ENCODE results near the gene LPAR3.
"Not testable (repeated sequence)": the region's sequence is repeated elsewhere in the genome, so short reads cannot be mapped to it uniquely, and the experiment has no call there.

Gene LPAR3

DNA sequence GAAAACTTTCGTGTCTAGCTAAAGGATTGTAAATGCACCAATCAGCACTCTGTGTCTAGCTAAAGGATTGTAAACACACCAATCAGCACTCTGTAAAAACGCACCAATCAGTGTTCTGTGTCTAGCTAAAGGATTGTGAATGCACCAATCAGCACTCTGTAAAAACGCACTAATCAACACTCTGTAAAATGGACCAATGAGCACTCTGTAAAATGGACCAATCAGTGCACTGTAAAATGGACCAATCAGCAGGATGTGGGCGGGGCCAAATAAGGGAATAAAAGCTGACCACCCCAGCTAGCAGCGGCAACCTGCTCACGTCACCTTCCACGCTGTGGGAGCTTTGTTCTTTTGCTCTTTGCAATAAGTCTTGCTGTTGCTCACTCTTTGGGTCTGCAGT lies 9.7 kb upstream of the LPAR3 start:
- not testable (repeated sequence) for DNase-seq (ENCODE audit: low spot score)

DNA sequence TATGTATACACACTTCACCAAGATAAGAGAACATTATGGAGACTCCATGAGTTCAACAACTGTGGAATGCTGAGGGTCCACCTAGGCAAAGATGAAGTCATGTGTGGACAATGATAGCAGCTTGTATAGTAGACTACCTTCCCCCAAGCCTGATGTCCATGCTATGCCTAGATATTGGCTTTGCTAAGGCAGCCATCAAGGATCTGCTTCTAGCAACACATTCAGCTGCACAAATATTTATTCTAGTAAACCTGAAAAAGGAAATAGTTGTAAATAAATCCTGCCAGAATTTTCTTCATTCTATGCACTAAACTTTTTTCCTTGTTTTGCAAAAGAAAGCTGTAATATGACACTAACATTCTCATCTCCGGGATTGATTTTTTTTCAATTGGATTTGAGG lies 7.0 kb upstream of the LPAR3 start:
- DNase-seq (ENCODE audit: low spot score) = no peak

DNA sequence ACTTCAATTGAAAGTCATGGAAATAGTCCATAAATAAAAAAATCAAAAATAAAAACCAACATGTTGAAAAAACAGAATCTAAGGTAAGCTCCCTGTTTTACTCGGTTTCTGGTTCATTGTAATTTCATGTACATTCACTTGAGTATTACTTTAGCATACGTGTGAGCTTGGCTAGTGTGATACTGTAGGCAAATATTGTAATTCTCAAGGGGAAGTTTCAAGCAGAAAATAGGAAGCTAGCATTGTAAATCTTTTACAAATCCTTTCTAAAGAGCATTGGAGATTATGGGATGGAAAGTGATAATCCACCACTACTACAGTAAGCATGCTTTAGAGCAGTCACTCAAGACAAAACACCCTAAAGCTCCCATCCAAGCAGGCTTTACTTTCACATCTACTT lies 3.3 kb upstream of the LPAR3 start:
- no peak for DNase-seq (ENCODE audit: low spot score)

DNA sequence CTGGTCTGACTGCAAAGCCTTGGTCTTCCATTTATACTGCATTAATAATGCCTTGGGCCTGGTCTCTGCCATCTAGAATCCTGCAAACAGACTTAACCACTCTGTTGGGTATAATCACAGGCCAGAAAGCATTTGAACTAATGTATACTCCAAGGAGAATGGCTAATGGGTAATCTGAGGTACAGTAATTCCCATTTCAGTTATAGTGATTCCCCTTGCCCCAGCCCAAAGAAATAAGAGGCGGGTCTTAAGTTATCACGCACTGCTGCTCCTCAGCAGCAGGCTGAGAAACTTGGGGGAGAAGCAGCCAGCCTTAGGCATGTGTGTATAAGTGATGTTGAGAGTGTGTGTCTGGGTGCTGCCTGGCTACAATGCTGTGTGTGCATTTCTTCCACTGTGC lies 2.4 kb downstream of the LPAR3 start:
- no peak for DNase-seq (ENCODE audit: low spot score)

DNA sequence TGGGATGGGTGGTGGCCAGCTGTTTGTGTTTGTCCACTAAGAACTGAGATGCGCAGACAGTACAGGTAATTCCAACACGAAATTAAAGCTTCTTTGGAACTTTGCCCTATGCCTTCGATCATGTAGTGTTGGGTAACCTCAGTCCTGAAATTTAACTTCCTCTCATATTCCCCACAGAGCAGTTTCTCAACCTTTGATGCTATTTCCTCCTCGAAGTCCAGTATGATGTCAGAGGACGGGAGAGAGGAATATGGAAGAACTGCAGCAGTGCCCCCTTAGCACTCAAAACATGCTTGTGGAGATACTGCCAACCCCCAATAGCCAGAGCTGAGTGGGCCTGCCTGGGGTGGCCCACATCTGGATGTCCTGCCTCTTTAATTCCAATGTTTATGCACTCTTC lies 3.6 kb downstream of the LPAR3 start:
- no peak for DNase-seq (ENCODE audit: low spot score)

DNA sequence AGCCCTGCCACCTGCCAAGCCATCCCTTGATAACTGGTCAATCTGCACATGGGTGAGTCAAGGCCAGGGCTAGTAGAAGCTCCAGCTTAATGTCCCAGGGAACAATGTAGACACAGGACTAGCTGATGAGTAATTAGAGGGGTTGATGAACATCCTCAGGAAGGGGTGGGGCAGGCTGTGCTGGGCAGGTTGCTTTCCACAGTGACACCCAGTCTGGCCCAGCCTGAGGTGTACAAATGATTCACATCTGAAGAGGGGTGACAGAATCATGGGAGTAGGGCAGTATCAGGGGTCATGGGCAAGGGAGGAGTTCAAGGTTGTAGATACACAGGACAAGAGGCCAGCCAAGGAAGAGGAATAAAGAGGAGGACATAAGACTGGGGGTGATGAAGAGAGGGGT lies 4.3 kb downstream of the LPAR3 start:
- DNase-seq (ENCODE audit: low spot score) = no peak

DNA sequence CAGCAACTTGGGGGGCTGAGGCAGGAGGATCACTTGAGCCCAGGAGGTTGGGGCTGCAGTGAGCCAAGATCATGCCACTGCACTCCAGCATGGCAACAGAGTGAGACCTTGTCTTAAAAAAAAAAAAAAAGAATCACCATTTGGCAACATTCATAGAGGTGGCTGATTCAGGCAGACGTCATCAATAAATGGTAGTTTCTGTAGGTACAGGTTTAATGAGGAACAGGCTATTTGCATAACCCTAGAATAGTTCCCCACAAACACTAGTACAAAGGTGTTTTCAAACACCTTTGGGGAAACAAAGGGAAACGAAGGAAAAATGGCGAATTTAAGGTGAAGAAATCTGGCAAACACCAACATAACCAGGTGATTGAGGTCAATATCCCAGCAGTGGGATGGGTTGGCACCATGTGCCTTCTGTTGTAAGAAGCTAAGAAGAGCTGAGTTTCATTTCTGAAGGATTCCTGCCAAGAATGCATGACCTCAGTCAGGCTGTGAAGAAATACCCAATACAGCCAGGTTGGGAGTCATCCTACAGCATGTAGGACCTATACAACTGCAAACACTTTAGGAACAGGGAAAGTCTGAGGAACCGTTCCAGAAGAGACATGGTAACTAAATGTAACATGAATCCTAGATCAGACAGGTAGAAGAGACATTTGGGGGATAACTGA lies 5.6 kb downstream of the LPAR3 start:
- no peak for DNase-seq (ENCODE audit: low spot score)

DNA sequence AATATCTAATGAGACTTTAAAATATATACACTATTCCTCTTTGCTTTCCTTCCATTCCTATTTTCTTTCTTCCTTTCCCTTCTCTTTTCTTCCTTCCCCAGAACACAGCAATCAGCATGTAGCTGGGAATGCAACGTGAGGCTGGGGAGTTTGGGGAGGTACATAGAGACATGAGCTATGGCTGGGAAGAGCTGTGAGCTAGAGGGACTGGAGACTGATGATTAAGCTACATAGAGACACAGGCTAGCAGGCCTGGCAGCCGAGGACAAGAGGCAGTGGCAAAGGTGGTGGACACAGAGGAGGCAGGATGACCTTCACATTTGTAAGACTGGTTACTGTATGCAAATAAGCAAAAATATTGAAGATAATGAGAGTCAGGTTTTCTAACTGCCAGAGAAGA lies 7.5 kb downstream of the LPAR3 start:
- no peak for DNase-seq (ENCODE audit: low spot score)

DNA sequence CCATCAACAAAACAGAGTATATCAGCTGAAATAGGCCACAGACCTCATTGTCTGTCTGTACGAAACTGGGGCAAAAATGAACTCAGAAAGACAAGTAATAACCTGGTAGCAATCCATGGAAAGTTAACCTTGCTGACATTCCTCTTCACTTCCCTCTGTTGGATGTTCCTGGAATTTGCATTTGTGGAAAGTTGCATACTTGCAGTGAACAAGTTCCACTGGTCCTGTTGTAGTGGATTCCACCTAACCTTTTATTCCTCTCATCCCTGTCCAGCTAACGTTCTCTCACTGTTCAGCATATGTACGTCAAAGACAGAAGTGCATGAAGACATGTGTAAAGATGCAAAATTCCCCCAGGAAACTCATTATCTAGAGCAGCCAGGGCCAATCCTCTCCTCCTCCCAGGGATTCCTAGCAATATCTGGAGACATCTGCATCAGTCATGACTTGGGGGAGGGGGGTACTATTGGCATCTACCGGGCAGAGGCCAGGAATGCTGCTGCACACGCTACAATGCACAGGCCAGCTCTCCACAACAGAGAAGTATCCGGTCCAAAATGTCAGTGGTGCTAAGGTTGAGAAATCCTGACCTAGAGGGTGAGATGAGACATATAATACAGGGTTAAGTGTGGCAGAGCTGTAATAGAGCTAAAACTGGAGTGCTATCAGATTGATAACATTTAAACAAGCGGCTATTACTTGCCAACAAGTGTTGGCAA lies 8.2 kb downstream of the LPAR3 start:
- no peak for DNase-seq (ENCODE audit: low spot score)

DNA sequence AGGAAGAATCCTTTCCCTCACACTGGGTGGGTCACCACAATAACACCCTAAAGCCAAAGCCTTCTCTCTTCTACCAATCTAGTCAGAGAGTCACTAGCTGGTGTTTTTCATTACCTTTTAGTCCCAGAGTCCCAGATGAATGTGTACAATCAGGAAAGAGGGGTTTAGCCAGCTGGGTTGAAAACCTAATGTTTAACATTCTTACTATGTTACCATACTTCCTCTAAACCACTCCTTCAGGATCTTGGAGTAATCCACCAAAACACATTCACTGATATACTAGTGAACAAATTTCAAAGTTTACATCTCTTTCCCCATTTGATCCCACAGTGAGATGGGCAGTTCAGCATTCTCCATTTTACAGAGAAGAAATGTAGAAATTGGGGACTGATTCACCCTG lies 9.7 kb downstream of the LPAR3 start:
- no peak for DNase-seq (ENCODE audit: low spot score)

DNA sequence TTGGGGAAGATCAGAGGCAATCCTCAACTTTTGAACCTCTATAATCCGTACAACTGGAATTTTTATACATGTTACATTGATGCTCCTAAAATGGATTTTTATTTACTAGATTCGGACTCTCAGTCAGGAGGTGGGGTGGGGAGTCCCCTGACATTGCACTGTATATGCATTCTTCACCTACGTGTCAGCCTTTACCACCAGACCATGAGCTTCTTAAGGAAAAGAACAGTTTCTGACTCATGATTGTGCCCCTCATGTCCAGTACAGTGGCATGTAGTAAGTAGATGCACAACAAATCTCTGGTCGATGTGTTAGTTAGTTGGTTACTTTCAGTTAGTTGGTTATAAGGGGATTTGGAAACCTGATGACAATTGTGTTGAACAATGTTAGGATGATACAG lies 15.4 kb downstream of the LPAR3 start:
- no peak for DNase-seq (ENCODE audit: low spot score)

DNA sequence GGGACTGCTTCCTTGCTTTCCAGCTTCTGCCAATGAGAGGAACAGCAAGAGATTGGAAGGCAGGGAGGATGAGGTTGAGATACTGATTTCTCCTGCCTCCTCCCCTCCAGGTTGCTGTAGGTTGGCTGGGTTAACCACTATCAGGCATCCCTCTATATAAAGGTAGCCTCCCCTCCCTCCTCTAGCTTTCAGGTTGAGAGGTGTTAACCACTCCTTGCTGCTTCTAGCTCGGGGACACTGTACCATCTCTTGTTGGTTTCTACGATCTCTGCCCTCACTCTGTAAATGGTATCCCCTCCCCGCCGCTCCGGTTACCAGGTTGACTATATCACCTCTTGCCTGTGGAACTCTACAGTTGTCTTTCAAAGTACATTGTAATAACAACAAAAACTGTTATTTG lies 16.7 kb downstream of the LPAR3 start:
- no peak for DNase-seq (ENCODE audit: low spot score)

DNA sequence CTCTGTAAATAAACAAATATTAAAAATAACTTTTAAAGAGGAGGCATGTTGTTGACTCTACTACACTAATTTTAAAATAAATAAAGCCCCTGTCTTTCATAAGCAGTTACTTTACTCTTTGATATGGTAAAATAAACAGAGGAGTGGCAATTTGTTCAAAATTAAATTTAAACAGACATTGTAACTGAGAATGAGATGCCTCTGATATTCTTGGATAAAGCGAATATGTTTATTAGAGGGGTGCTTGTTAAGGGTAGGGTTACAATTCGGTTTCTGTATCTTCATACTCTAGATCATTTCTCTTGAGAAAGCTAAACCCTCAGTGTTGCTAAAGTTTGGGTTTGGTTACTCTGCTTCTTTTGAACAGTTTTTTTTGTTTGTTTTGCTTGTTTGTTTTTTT lies 19.6 kb downstream of the LPAR3 start:
- DNase-seq (ENCODE audit: low spot score) = no peak

DNA sequence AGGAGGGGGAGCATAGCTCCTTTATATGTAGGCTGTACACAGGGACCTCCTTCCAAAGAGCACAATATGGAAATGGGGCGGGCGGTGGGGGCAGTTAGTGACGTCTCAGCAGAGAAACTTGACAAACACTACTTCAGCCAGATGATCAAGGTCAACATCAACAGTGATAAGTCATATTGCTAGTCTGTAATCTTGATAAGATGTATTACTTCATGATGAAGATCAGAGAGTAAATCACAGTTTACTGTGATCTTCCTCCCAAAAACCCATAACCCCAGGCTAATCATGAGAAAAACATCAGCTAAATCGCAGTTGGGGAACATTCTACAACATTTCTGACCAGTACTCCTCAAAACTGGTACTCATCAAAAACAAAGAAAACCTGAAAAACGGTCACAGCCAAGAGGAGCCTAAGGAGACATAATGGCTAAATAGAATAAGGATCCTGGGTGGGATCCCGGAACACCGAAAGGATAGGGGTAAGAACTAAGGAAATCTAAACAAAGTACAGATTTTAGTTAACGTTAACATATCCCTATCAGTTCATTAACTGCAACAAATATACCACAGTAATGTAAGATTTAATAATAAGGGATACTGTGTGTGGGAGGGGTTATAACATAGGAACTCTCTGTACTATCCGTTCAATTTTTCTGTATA lies 20.2 kb downstream of the LPAR3 start:
- no peak for DNase-seq (ENCODE audit: low spot score)

DNA sequence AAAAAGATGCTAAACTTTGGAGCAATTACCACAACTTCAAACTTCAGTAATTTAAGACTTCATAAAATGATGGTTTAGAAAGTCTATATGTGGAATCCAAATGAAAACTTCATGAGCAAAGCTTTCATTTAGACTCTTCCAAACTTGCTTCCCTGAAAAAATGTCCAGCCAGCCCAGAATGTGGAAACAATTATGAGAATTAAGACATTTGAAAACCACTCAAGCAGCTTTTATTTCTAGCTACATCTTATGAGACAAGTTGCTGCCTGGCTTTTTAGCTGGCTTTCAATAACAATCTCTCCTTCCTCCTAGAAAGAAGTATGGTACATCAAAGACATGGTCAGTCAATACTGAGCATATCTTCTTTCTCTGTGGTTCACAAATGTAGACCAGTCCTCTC lies 21.8 kb downstream of the LPAR3 start:
- no peak for DNase-seq (ENCODE audit: low spot score)

DNA sequence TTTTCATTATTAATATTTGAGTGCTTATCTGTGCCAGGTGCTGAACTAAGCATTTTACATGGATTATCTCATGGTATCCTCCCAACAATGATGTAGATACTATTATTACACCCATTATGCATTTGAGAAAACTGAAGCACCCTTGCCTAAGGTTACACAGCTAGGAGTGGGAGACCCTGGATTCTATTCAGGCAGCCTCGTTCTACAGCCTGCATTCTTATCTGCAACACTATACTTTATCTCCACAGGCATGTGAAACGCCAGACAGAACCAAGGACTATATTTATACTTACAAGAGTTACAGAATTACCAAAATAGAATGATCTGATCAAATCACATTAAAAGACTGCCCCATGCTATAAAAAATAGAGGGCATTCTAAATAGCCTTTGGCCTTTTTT lies 22.4 kb downstream of the LPAR3 start:
- DNase-seq (ENCODE audit: low spot score) = no peak

DNA sequence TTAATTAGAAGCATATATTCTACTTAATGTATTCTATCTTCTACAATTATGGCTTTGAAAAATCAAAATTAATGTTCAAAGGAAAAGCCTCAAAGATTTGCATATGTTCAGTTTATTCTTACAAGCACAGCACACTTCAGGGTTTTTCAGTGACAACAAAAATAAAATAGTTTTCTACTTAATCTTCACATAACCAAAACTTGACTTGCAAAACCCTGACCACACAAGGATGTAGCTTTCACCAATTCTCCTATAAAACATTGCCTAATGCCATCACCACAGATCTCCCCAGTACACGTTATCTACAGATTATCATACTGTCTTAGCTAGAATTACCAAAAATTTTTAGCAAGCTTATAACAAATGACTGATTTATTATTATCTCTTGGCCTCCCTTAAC lies 23.3 kb downstream of the LPAR3 start:
- DNase-seq (ENCODE audit: low spot score) = no peak

DNA sequence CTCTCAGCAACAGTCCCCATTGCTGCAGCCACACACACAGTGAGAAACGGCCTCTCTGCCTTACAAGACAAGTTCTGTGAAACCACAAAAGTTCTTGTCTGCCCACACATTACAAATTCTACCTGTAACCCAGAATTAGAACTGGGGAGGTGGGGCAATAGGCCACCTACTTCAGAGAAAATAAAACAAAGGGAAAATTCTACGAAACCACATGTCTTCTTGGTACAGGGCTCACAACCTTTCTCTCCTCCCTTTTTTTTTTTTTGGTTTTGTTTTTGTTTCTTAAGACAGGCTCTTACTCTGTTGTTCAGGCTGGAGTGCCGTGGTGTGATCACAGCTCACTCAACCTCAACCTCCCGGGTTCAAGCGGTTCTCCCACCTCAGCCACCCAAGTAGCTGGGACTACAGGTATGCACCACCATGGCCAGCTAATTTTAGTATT lies 30.2 kb downstream of the LPAR3 start:
- no peak for DNase-seq (ENCODE audit: low spot score)

DNA sequence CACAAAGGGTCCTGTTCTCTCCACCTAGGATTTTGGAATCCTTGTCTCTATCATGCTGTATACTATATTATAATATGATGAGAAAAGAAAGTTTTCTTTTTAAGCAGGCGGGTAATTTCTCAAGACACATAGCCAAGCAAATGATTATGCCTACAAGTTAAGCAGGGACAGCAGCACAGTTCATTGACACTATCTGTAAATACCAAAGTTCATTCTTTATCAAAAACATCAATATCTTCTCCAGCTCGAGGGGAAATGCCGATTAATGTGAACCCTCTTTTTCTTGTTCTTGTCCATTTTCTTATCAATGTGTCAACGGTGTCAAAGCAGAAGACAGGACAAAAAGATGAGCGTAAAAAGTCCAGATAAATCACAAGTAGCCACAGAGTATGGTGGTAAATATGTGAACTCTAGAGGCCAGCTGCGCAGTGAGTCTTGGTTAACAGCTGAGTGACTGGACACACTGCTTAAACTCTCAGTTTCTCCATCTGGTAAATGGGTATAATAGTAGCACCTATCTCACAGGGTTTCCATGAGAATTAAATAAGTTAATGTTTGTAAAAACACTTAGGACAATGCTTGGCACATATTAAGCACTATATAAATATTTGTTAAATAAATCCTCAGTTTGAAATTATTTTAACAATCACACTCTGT lies 30.9 kb downstream of the LPAR3 start:
- no peak for DNase-seq (ENCODE audit: low spot score)

DNA sequence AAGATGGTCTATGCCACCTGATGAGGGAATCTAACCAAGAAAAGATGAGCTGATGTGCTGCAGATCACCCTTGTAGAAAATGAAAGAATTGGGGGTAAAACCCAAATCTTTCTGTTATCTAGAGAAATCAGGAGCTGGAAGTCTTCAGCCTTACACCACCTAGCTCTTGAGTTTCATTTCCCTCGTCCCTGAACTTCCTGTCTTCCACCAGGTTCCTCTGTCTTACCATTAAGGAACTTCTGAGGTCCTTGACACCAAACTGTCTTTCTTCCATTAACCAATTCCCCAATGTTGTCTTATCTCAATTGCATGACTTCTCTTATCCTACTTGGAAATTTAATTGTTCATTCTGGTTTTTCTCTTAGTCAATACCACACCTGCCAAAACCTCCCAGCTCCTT lies 31.5 kb downstream of the LPAR3 start:
- DNase-seq (ENCODE audit: low spot score) = no peak

DNA sequence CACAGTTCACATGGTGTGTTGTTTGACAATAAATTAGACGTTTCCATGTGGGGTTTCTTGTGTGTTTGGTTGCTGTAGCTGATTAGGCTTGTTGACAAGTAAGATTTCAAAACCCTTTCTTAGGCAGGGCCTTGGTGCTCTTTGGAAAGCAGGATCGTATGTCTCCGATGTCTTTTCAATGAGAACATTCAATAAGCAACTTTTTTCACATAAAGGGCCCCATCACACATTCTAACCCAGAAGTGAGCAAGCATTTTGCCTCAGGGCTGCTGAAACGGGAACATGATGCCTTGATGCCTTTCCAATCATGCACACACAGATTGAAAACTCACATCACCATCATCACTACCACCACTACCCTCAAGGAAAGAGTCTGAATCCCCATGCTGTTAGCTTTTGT lies 33.1 kb downstream of the LPAR3 start:
- no peak for DNase-seq (ENCODE audit: low spot score)

DNA sequence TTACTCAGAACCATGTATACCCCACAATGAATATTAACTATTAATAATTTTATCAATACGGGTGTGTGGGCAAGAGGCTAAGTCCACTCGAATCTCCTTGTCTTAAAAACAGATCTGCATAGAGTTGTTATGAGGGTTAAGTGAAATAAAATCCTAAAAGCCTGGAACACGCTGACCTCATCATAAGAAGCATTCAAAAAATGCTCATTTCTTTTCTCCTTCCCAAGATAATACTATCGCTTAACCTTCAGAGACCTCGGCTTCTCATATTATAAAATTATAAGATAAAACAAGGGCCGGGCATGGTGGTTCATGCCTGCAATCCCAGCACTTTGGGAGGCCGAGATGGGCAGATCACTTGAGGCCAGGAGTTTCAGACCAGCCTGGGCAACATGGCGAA lies 35.1 kb downstream of the LPAR3 start:
- no peak for DNase-seq (ENCODE audit: low spot score)

DNA sequence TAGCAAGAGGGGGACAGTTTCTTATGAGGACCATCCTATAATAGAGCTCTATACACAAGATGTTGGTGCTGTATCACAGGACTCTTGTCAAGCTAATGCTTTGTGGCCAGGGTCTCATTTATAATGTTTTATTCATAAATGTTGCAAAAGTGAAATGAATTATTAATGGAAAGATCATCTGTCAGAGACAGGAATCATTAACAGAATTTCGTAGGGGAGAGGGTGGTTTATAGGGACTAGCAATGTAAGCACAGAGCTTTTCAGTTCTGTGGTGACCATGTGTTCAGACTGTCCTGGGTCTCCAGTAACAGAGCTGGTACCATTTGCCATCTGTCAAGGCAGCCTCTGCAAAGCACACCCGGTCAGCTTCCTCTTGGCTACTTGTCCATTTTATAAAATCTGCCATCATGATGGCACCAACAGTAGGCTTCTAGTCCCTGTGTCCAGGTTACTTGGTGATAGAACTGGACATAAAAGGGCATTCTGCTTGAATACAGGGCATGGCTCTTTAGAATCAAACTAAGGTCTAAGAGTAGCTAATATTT lies 36.2 kb downstream of the LPAR3 start:
- no peak for DNase-seq (ENCODE audit: low spot score)
